OCI-LY7 (cell line): ENCODE results near the gene IQCH.

Experiments
- EZH2phosphoT487 ChIP-seq: fragments of 200-600 bp; sonication (generic); IDR thresholded peaks from 2 replicates; pipeline ENCODE4 v1.6.1; 2018; ENCODE audit warnings: low read depth, borderline replicate concordance, mild to moderate bottlenecking, mixed run types, antibody characterized with exemption, low read length, moderate library complexity, mixed read lengths
- TF ChIP-seq, protein P1 (sequence below): fragments of 200-600 bp; sonication (generic); conservative IDR thresholded peaks from 2 replicates; pipeline ENCODE4 v1.5.1; 2014; ENCODE audit warnings: mild to moderate bottlenecking, antibody characterized with exemption, low read length, moderate library complexity, mixed read lengths

DNA sequence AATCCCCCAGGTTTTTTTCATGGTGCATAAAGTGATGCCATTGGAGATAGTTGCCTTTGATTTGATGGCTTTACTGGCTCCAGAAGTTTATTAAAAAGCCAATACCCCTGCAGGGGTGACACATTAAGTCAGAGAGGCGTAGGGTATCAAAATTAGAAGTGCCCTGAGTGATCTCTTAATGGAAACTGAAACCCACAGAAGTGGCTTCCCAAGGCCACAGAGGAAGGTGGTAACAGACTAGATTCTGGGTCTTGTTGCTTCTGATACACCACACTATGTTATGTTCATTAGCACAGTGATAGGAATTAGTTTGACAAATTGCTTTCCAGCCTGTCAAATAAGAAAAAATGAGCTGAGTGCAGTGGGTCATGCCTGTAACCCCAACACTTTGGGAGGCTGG lies 112.3 kb downstream of the IQCH start:
- TF ChIP-seq, protein P1, sequence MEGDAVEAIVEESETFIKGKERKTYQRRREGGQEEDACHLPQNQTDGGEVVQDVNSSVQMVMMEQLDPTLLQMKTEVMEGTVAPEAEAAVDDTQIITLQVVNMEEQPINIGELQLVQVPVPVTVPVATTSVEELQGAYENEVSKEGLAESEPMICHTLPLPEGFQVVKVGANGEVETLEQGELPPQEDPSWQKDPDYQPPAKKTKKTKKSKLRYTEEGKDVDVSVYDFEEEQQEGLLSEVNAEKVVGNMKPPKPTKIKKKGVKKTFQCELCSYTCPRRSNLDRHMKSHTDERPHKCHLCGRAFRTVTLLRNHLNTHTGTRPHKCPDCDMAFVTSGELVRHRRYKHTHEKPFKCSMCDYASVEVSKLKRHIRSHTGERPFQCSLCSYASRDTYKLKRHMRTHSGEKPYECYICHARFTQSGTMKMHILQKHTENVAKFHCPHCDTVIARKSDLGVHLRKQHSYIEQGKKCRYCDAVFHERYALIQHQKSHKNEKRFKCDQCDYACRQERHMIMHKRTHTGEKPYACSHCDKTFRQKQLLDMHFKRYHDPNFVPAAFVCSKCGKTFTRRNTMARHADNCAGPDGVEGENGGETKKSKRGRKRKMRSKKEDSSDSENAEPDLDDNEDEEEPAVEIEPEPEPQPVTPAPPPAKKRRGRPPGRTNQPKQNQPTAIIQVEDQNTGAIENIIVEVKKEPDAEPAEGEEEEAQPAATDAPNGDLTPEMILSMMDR = no peak
- no peak for TF ChIP-seq EZH2phosphoT487
